ENCODE data around the gene RYR1. TPM values are rescaled to one million over a fixed set of nuclear protein-coding genes. Genes with fewer than 3 reads are reported as not detected.
"Not testable (repeated sequence)": the region's sequence is repeated elsewhere in the genome, so short reads cannot be mapped to it uniquely, and the experiment has no call there.

RYR1 gene
- total RNA-seq, 1 donor from 2014 or later, result 8.7 TPM

GRCh38 chr19:38551450-38551813, 117.9 kb downstream of the RYR1 start:
- Mint-ChIP-seq H3K9me3 (peaks cover 4% of the 10 kb centered on the region), H3K36me3 (ENCODE audit: low read depth) (peaks cover 12% of the 10 kb centered on the region), H3K4me1 (ENCODE audit: low read depth) (peaks cover 31% of the 10 kb centered on the region), H3K4me3 (ENCODE audit: low read depth) (no peak overlapping the region), H3K27me3 (ENCODE audit: low read depth) (no peaks in the 10 kb centered on the region), H3K27ac (peak overlapping the region; percentile 59)
- no peak for DNase-seq (ENCODE audit: low spot score)
- intact Hi-C loops (cut with micrococcal nuclease), result loop anchor here (10.0 kb wide), 1 partner anchor 283 kb away; the partner anchor contains the start of gene ECH1

- H3K27me3 Mint-ChIP-seq (ENCODE audit: low read depth); DNase-seq (ENCODE audit: low spot score); H3K9me3 Mint-ChIP-seq; H3K27ac Mint-ChIP-seq; H3K4me3 Mint-ChIP-seq (ENCODE audit: low read depth): not testable (repeated sequence)
- H3K36me3 Mint-ChIP-seq (ENCODE audit: low read depth), result peaks cover 12% of the 10 kb centered on the region
- intact Hi-C loops (cut with micrococcal nuclease), result loop anchor here (10.0 kb wide), 1 partner anchor 282 kb away; the partner anchor contains the start of gene ECH1
- peaks cover 40% of the 10 kb centered on the region for H3K4me1 Mint-ChIP-seq (ENCODE audit: low read depth)
Measured at GRCh38 chr19:38553239-38553638, 119.7 kb downstream of the RYR1 start.

GRCh38 chr19:38554676-38555141, 121.2 kb downstream of the RYR1 start:
- peaks cover 47% of the 10 kb centered on the region for H3K4me1 Mint-ChIP-seq (ENCODE audit: low read depth)
- DNase-seq (ENCODE audit: low spot score), result no peak
- no peaks in the 10 kb centered on the region for H3K27me3 Mint-ChIP-seq (ENCODE audit: low read depth)

GRCh38 chr19:38555200-38555599, 121.7 kb downstream of the RYR1 start:
- Mint-ChIP-seq H3K27me3 (ENCODE audit: low read depth) (no peaks in the 10 kb centered on the region), H3K4me1 (ENCODE audit: low read depth) (peaks cover 50% of the 10 kb centered on the region), H3K9me3 (peaks cover 4% of the 10 kb centered on the region), H3K27ac (no peak overlapping the region), H3K4me3 (ENCODE audit: low read depth) (no peak overlapping the region), H3K36me3 (ENCODE audit: low read depth) (peaks cover 17% of the 10 kb centered on the region)
- DNase-seq (ENCODE audit: low spot score), result no peak
- intact Hi-C loops (cut with micrococcal nuclease), result loop anchor here (10.0 kb wide), 1 partner anchor 280 kb away; the partner anchor contains the start of gene ECH1

More at GRCh38 chr19:38554676-38555141, 121.2 kb downstream of the RYR1 start:
- intact Hi-C loops (cut with micrococcal nuclease), result loop anchor here (10.0 kb wide), 1 partner anchor 280 kb away; the partner anchor contains the start of gene ECH1
- Mint-ChIP-seq H3K36me3 (ENCODE audit: low read depth) (peaks cover 12% of the 10 kb centered on the region), H3K27ac (no peak overlapping the region), H3K9me3 (peaks cover 4% of the 10 kb centered on the region), H3K4me3 (ENCODE audit: low read depth) (no peak overlapping the region)

GRCh38 chr19:38556521-38557174, 123.2 kb downstream of the RYR1 start:
- Mint-ChIP-seq H3K27ac (no peak overlapping the region), H3K4me1 (ENCODE audit: low read depth) (peaks cover 44% of the 10 kb centered on the region), H3K27me3 (ENCODE audit: low read depth) (no peaks in the 10 kb centered on the region), H3K9me3 (peaks cover 4% of the 10 kb centered on the region), H3K4me3 (ENCODE audit: low read depth) (no peak overlapping the region), H3K36me3 (ENCODE audit: low read depth) (peaks cover 14% of the 10 kb centered on the region)
- DNase-seq (ENCODE audit: low spot score), result no peak
- intact Hi-C loops (cut with micrococcal nuclease), result loop anchor here (10.0 kb wide), 1 partner anchor 278 kb away; the partner anchor contains the start of gene ECH1

GRCh38 chr19:38557205-38557799, 123.8 kb downstream of the RYR1 start:
- Mint-ChIP-seq H3K36me3 (ENCODE audit: low read depth) (peaks cover 20% of the 10 kb centered on the region), H3K4me1 (ENCODE audit: low read depth) (peaks cover 47% of the 10 kb centered on the region), H3K4me3 (ENCODE audit: low read depth) (no peak overlapping the region), H3K27me3 (ENCODE audit: low read depth) (no peaks in the 10 kb centered on the region), H3K9me3 (peaks cover 4% of the 10 kb centered on the region), H3K27ac (peak overlapping the region; percentile 24)
- peak; percentile 29 for DNase-seq (ENCODE audit: low spot score)
- intact Hi-C loops (cut with micrococcal nuclease), result loop anchor here (10.0 kb wide), 1 partner anchor 277 kb away; the partner anchor contains the start of gene ECH1

- intact Hi-C loops (cut with micrococcal nuclease), result loop anchor here (1.0 to 10.0 kb wide), 3 partner anchors 15 to 276 kb away; partner anchors contain the start of genes ECH1 and EIF3K
- H3K4me1 Mint-ChIP-seq (ENCODE audit: low read depth), result peaks cover 45% of the 10 kb centered on the region
- not testable (repeated sequence) for H3K27ac Mint-ChIP-seq; H3K27me3 Mint-ChIP-seq (ENCODE audit: low read depth); DNase-seq (ENCODE audit: low spot score); H3K4me3 Mint-ChIP-seq (ENCODE audit: low read depth); H3K9me3 Mint-ChIP-seq
- H3K36me3 Mint-ChIP-seq (ENCODE audit: low read depth), result peaks cover 20% of the 10 kb centered on the region
Measured at GRCh38 chr19:38558933-38559332, 125.4 kb downstream of the RYR1 start.

GRCh38 chr19:38559428-38560401, 126.2 kb downstream of the RYR1 start:
- H3K4me3 Mint-ChIP-seq (ENCODE audit: low read depth), result peak overlapping the region; percentile 56
- H3K4me1 Mint-ChIP-seq (ENCODE audit: low read depth), result peaks cover 43% of the 10 kb centered on the region
- DNase-seq (ENCODE audit: low spot score), result peak; percentile 42
- no peaks in the 10 kb centered on the region for H3K9me3 Mint-ChIP-seq
- H3K27ac Mint-ChIP-seq, result peak overlapping the region; percentile 81
- intact Hi-C loops (cut with micrococcal nuclease), result loop anchor here (1.0 to 10.0 kb wide), 3 partner anchors 15 to 275 kb away; partner anchors contain the start of genes ECH1 and EIF3K
- peaks cover 19% of the 10 kb centered on the region for H3K36me3 Mint-ChIP-seq (ENCODE audit: low read depth)
- H3K27me3 Mint-ChIP-seq (ENCODE audit: low read depth), result peaks cover 3% of the 10 kb centered on the region

- DNase-seq (ENCODE audit: low spot score), result no peak
- Mint-ChIP-seq H3K36me3 (ENCODE audit: low read depth) (peaks cover 17% of the 10 kb centered on the region), H3K4me3 (ENCODE audit: low read depth) (no peak overlapping the region), H3K9me3 (no peaks in the 10 kb centered on the region), H3K27ac (no peak overlapping the region), H3K4me1 (ENCODE audit: low read depth) (peaks cover 37% of the 10 kb centered on the region), H3K27me3 (ENCODE audit: low read depth) (peaks cover 8% of the 10 kb centered on the region)
- intact Hi-C loops (cut with micrococcal nuclease), result no loop called here
Measured at GRCh38 chr19:38561053-38561606, 127.6 kb downstream of the RYR1 start.

GRCh38 chr19:38561658-38562057, 128.2 kb downstream of the RYR1 start:
- no peak overlapping the region for H3K27ac Mint-ChIP-seq
- H3K4me3 Mint-ChIP-seq (ENCODE audit: low read depth), result no peak overlapping the region
- H3K36me3 Mint-ChIP-seq (ENCODE audit: low read depth), result peaks cover 17% of the 10 kb centered on the region
- no peak for DNase-seq (ENCODE audit: low spot score)
- H3K9me3 Mint-ChIP-seq, result no peaks in the 10 kb centered on the region
- intact Hi-C loops (cut with micrococcal nuclease), result no loop called here
- peaks cover 11% of the 10 kb centered on the region for H3K27me3 Mint-ChIP-seq (ENCODE audit: low read depth)
- peaks cover 36% of the 10 kb centered on the region for H3K4me1 Mint-ChIP-seq (ENCODE audit: low read depth)

GRCh38 chr19:38562096-38562495, 128.6 kb downstream of the RYR1 start:
- Mint-ChIP-seq H3K27ac (no peak overlapping the region), H3K36me3 (ENCODE audit: low read depth) (peaks cover 17% of the 10 kb centered on the region), H3K9me3 (no peaks in the 10 kb centered on the region), H3K4me3 (ENCODE audit: low read depth) (no peak overlapping the region), H3K4me1 (ENCODE audit: low read depth) (peaks cover 33% of the 10 kb centered on the region), H3K27me3 (ENCODE audit: low read depth) (peaks cover 11% of the 10 kb centered on the region)
- DNase-seq (ENCODE audit: low spot score), result no peak
- intact Hi-C loops (cut with micrococcal nuclease), result no loop called here

- H3K27me3 Mint-ChIP-seq (ENCODE audit: low read depth), result peaks cover 19% of the 10 kb centered on the region
- no peak for DNase-seq (ENCODE audit: low spot score)
- H3K27ac Mint-ChIP-seq, result no peak overlapping the region
- H3K4me1 Mint-ChIP-seq (ENCODE audit: low read depth), result peaks cover 26% of the 10 kb centered on the region
- H3K9me3 Mint-ChIP-seq, result no peaks in the 10 kb centered on the region
- intact Hi-C loops (cut with micrococcal nuclease), result no loop called here
- H3K4me3 Mint-ChIP-seq (ENCODE audit: low read depth), result no peak overlapping the region
- H3K36me3 Mint-ChIP-seq (ENCODE audit: low read depth), result peaks cover 17% of the 10 kb centered on the region
Measured at GRCh38 chr19:38563475-38563874, 130.0 kb downstream of the RYR1 start.

Measured in activated T-helper 2 cell treated with anti-CD3 and anti-CD28 coated beads, Interferon-gamma antibody, Interleukin-2, Interleukin-4, amounts not matched to agents 10 μg/mL and 5 μg/mL and 100 μg/mL, durations not matched to agents 14 hours and 24 hours and 36 hours (primary cell).